Right lobe of liver (tissue), 6 donors: ENCODE measurements around the gene OVCA2. TPM values are rescaled to one million over a fixed set of nuclear protein-coding genes. Genes with fewer than 3 reads are reported as not detected.

Source experiments
- ATAC-seq, 4 donors: fragments of 200-7000 bp; cut with Tn5 transposase; one replicate each; pipeline ENCODE4 v1.9.1; 2020; ENCODE audit warnings: mild to moderate bottlenecking in 4 of 4, moderate library complexity in 4 of 4
- DNase-seq, 3 donors: peaks; one replicate each; pipeline ENCODE4 v3.0.0-alpha.2; 2020
- H3K27ac ChIP-seq, 3 donors: fragments of 200-600 bp; one replicate each; pipeline ENCODE4 v1.8.0; 2022
- H3K27me3 ChIP-seq, 2 donors: fragments of 200-600 bp; one replicate each; pipeline ENCODE4 v1.8.0; 2022
- H3K36me3 ChIP-seq, 4 donors: fragments of 200-600 bp; sonication (generic) in 1 of 4; one replicate each; pipeline versions ENCODE4 v1.5.1 to v1.8.0; 2017 to 2022; ENCODE audit warnings: control low read depth in 1 of 4
- H3K4me1 ChIP-seq, 4 donors: fragments of 200-600 bp; sonication (generic) in 1 of 4; one replicate each; pipeline versions ENCODE4 v1.5.1 to v1.8.0; 2017 to 2022; ENCODE audit warnings: control low read depth in 1 of 4
- H3K4me3 ChIP-seq, 3 donors: fragments of 200-600 bp; one replicate each; pipeline ENCODE4 v1.8.0; 2022
- H3K9me3 ChIP-seq, 4 donors: fragments of 200-600 bp; sonication (generic) in 1 of 4; one replicate each; pipeline versions ENCODE4 v1.5.1 to v1.8.0; 2017 to 2022; ENCODE audit warnings: control low read depth in 1 of 4
- POLR2A ChIP-seq: fragments of 450-650 bp; IDR thresholded peaks from one replicate; pipeline ENCODE4 v1.6.1; 2017; ENCODE audit warnings: antibody characterized with exemption, mild to moderate bottlenecking
- WGBS: methylation state at CpG from one replicate; pipeline ENCODE4 v1.1.6; 2018; ENCODE audit warnings: low coverage, low lambda C conversion rate; ENCODE audit not compliant: insufficient coverage; ENCODE audit errors: missing lambda C conversion rate; 5-methylcytosine and 5-hydroxymethylcytosine counted together
- intact Hi-C, 2 donors: fragments of 100-400 bp; cut with DNase I; formaldehyde crosslinking; loops; one replicate each; pipeline versions ENCODE4 v1.11.2 to v1.14.1; 2022
- total RNA-seq, 6 experiments: library from RNA; depleted of rRNA in 2 of 6; stranded (reverse); fragments of >200 nt in 2 of 6; fragmentation: NEBNext Ultra II Directional in 3 of 6; extraction: Animal tissue kit (Norgen Biotek cat#: 25700) in 3 of 6; gene quantifications; one replicate each; pipeline versions ENCODE4 v1.1.0 to v1.2.4, GENCODE V29; 2016 to 2023
- TF ChIP-seq, protein P1 (sequence below), 4 donors: fragments of 200-600 bp in 3 of 4; fragments of 450-650 bp in 1 of 4; IDR thresholded peaks; one replicate each; pipeline versions ENCODE4 v1.5.1 to v1.8.0; 2016 to 2022; ENCODE audit warnings: antibody characterized with exemption in 4 of 4, mild to moderate bottlenecking in 2 of 4
- donor health status: DM: no; HTN: yes; CAD: no.
- donor health status: DM: no; HTN: no; CAD: no.
- donor health status: DM: no; HTN: no; CAD: no.
- donor health status: DM: no; HTN: yes; CAD: no.
- donor health status: DM: no; HTN: yes; CAD: no.

OVCA2 gene
- total RNA-seq, 6 experiments from 2014 or later: 10.3 to 36.2 (median 14.8) TPM

DNA sequence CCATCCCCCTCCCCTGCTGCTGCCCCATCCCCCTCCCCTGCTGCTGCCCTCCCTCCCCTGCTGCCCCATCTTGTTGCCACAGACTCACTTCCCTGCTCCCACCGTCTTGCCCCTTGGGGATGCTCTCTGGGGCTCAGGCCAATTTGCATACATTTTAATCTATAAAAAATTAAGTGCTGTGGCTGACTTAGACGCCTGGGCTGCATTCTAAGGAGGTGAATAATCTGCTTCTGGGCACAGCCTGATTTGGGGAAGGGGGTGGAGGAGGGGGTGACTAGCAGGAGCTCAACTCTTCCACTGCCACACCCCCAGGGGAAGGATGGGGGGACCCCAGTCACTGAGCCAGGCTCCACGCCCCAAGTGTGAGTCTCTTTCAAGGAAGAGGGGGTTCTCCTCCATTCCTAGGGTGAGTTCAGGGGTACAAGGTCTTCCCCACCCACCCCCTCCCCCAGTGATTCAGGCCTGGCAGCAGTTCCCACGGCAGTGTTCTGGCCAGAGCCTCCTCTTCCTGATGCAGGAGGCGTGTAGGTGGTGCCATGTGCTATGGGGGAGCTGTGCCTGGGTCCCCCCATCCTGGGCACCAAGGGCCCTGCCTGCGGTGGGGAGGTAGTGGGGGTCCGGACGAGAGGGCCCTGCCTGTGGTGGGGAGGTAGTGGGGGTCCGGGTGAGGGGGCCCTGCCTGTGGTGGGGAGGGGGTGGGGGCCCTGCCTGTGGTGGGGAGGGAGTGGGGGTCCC is 6.8 kb upstream of the OVCA2 start:
- Histone ChIP-seq H3K4me1 (peaks cover 0 to 11% (median 3%) of the 10 kb centered on the region in 4 donors), H3K36me3 (peaks cover 0 to 15% (median 7%) of the 10 kb centered on the region in 4 donors), H3K27me3 (no peaks in the 10 kb centered on the region), H3K9me3 (no peaks in the 10 kb centered on the region), H3K4me3 (no peak overlapping the region), H3K27ac (no peak overlapping the region)
- intact Hi-C loops: no loop called here
- WGBS: 52% methylated on average over 4 of the region's 9 CpGs
- peak in 1 of 4 donors; percentile 2 for ATAC-seq
- no peak for TF ChIP-seq POLR2A
- TF ChIP-seq, protein P1, sequence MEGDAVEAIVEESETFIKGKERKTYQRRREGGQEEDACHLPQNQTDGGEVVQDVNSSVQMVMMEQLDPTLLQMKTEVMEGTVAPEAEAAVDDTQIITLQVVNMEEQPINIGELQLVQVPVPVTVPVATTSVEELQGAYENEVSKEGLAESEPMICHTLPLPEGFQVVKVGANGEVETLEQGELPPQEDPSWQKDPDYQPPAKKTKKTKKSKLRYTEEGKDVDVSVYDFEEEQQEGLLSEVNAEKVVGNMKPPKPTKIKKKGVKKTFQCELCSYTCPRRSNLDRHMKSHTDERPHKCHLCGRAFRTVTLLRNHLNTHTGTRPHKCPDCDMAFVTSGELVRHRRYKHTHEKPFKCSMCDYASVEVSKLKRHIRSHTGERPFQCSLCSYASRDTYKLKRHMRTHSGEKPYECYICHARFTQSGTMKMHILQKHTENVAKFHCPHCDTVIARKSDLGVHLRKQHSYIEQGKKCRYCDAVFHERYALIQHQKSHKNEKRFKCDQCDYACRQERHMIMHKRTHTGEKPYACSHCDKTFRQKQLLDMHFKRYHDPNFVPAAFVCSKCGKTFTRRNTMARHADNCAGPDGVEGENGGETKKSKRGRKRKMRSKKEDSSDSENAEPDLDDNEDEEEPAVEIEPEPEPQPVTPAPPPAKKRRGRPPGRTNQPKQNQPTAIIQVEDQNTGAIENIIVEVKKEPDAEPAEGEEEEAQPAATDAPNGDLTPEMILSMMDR (IDR thresholded peaks at IDR 0.05): no peak
- DNase-seq: peak in 1 of 3 donors; percentile 62

DNA sequence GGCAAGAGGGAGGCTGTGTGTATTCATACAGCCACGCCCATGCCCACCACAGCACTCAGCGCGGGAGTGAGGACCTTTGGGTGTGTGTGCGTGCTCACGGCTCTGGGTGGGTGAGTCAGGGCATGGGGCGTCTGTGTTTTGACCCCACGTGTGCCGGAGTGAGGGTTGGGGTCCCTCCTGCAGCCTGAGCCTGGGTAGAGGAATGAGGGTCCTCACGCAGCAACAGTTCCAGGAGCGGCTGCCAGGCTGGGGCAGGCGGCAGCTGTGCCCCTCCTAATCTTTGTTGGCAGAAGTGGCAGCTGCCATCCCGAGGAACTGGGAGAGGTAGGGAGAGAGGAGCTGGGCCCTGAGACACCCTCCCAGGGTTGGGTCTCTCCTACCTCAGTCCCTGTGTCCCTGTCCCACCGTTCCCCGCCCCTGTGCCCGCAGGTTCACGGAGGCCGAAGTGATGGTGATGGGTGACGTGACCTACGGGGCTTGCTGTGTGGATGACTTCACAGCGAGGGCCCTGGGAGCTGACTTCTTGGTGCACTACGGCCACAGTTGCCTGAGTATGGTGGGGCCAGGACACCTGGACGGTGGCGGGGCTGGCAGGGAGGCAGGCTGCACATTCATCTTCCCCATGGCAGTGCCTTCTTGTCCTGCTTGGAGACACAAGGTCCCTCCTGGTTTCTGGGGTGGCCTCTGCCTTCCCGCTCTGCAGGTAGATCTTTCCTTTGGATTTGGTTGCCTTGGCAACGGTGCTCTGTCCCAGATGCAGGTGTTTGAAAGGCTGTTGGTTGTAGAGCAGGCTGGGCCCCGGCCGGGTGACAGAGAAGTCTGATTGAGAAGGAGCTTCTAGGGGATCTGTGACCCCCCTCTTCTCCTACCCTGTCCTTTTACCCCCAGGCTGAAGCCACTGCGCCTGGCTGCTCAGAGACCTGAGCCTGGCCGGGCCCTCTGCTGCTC is 6.0 kb upstream of the OVCA2 start:
- Histone ChIP-seq H3K27ac (no peak overlapping the region), H3K9me3 (no peaks in the 10 kb centered on the region), H3K4me1 (peaks cover 0 to 9% (median 2%) of the 10 kb centered on the region in 4 donors), H3K4me3 (no peak overlapping the region), H3K36me3 (peaks cover 0 to 15% (median 7%) of the 10 kb centered on the region in 4 donors), H3K27me3 (no peaks in the 10 kb centered on the region)
- 80% methylated on average over 1 of the region's 29 CpGs for WGBS
- intact Hi-C loops: no loop called here
- ATAC-seq (no peak), DNase-seq (no peak)
- TF ChIP-seq, protein P1 (IDR thresholded peaks at IDR 0.05): no peak
- TF ChIP-seq POLR2A: no peak

DNA sequence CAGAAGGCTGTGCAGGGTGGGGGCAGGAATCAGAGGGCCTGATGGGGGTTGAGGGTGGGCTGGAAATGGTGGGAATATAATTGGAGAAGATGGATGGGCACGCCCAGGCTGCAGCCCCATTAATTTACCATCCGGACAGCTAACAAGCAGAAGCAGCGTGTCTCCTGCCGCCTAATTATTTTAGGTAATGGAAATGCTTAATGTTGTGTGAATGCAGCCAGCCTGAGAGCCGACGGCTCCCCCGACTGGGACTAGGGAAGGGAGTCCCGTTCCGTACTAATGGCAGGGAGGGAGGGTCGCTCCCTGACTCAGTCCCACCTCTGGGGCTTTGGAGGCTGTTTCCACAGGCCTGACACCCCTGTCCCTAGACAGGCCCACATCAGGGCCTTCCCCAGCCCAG is 4.7 kb upstream of the OVCA2 start:
- H3K36me3 ChIP-seq: peaks cover 0 to 15% (median 7%) of the 10 kb centered on the region in 4 donors
- H3K4me1 ChIP-seq: peaks cover 0 to 6% (median 0%) of the 10 kb centered on the region in 4 donors
- H3K27ac ChIP-seq: no peak overlapping the region
- no peak for ATAC-seq
- intact Hi-C loops: no loop called here
- DNase-seq: no peak
- H3K9me3 ChIP-seq: no peaks in the 10 kb centered on the region
- no peak overlapping the region for H3K4me3 ChIP-seq
- H3K27me3 ChIP-seq: no peaks in the 10 kb centered on the region
- TF ChIP-seq, protein P1 (IDR thresholded peaks at IDR 0.05): no peak
- TF ChIP-seq POLR2A: no peak
- WGBS: 91% methylated on average over 4 of the region's 10 CpGs

DNA sequence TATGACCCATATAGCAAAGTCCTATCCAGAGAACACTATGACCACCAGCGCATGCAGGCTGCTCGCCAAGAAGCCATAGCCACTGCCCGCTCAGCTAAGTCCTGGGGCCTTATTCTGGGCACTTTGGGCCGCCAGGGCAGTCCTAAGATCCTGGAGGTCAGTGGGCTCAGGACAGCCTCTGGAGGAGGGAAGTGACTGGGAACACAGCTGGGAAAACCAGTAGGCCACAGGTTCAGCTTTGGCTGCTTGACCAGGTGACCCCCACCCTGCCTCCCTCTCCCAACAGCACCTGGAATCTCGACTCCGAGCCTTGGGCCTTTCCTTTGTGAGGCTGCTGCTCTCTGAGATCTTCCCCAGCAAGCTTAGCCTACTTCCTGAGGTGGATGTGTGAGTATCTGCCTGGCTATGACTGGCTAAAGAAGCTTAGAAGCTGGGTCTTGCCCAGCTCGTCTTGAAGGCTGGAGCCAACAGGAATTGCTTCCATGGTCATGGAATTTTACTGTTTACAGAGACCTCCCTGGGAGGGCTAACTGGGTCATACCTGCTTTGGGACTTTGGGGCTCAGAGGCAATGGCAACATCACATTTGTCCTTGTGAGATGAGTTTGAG is 1.5 kb upstream of the OVCA2 start:
- 100% methylated on average over 2 of the region's 7 CpGs for WGBS
- no peak overlapping the region for H3K4me3 ChIP-seq
- no peaks in the 10 kb centered on the region for H3K27me3 ChIP-seq
- DNase-seq (no peak), ATAC-seq (no peak)
- H3K36me3 ChIP-seq: peaks cover 0 to 15% (median 7%) of the 10 kb centered on the region in 4 donors
- no peak overlapping the region for H3K27ac ChIP-seq
- intact Hi-C loops: loop anchor here (5.0 kb wide), 1 partner anchor 133 kb away; no protein-coding TSS in a partner anchor
- no peaks in the 10 kb centered on the region for H3K9me3 ChIP-seq
- peaks cover 0 to 13% (median 0%) of the 10 kb centered on the region in 4 donors for H3K4me1 ChIP-seq
- TF ChIP-seq POLR2A: no peak
- TF ChIP-seq, protein P1 (IDR thresholded peaks at IDR 0.05): no peak
